Measurements from ENCODE around the gene NANOS2.

Gene NANOS2

GRCh38 chr19:45913874-45914830 lies at the start of gene NANOS2:
TSS of gene NANOS2 (minus strand) at chr19:45914778. CDS start at chr19:45914693, 85 bp downstream.
- no peak for DNase-seq

- no peak for DNase-seq
Observed at GRCh38 chr19:45962021-45962420, 47.4 kb upstream of the NANOS2 start.

- no peak for DNase-seq
Observed at GRCh38 chr19:45960595-45961235, 46.1 kb upstream of the NANOS2 start.

DNA sequence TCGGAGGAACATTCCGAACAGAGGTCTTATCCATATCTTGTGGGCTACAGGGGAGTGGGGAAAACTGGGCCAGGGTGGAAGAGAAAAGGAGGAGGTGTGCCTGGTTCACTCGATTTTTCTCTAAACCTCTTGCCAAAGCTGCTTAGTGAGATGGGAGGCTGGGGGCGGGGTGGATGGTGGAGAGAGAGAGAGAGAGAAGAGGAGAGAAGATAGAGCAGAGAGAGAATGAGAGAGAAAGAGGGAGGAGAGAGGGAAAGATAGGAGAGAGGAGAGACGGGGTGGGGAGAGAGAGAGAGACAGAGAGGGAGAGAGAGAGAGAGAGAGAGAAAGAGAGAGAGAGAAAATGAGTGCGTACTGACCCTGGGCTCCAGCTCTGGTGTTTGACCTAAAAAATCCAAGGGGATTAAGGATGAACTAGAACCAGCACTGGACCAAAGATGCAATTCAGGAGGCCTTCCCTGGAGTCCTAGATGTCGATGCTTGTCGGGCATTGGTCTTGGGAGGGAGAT lies 45.0 kb upstream of the NANOS2 start:
- no peak for DNase-seq

DNA sequence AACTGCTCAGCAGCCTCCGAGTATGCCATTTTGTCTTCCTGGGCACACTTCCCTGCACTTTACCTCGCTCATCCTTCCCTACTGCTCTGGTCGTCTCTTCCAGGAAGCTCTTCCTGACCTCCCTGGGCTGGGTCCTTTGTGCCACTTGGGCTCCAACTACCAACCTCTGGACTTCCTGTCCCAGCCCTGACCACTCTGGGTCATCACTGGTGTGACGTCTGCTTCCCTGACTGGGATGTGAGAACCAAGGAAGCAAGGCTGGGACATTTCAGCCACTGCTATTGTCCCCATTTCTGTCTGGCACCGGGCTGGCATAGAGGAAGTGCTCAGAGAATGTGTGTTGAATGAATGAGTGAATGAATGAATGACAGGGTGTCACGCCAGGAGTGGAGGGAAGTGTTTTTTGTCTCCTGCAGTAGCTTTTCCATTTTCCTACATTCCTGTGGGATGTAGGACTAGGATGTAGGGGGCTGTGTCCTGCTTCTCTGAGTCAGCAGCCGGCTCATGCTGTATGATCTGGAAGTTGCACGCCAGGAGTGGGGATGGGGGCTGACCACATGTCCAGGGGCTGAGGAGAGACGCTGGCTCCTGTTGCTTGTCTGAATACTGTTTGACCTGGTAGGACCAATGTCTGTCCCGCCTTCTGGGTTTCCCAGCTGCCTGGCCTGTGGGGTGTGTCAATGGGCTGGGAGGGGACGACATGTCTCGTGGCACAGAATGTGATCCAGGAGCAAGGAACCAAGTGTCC lies 44.4 kb upstream of the NANOS2 start:
- DNase-seq: no peak

DNA sequence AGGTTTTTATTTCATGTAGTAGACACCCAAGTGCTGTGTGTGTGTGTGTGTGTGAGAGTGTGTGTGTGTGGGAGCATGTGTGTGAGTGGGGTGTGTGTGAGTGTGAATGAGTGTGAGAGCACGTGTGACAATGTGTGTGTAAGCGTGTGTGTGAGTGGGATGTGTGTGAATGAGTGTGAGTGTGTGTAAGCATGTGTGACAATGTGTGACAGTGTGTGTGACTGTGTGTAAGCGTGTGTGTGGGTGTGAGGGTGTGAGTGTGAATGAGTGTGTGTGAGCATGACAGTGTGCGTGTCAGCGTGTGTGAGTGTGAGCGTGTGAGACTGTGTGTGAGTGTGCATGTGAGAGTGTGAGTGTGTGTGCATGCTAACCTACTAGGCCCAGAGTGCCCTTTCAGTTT lies 43.7 kb upstream of the NANOS2 start:
- DNase-seq: no peak

DNA sequence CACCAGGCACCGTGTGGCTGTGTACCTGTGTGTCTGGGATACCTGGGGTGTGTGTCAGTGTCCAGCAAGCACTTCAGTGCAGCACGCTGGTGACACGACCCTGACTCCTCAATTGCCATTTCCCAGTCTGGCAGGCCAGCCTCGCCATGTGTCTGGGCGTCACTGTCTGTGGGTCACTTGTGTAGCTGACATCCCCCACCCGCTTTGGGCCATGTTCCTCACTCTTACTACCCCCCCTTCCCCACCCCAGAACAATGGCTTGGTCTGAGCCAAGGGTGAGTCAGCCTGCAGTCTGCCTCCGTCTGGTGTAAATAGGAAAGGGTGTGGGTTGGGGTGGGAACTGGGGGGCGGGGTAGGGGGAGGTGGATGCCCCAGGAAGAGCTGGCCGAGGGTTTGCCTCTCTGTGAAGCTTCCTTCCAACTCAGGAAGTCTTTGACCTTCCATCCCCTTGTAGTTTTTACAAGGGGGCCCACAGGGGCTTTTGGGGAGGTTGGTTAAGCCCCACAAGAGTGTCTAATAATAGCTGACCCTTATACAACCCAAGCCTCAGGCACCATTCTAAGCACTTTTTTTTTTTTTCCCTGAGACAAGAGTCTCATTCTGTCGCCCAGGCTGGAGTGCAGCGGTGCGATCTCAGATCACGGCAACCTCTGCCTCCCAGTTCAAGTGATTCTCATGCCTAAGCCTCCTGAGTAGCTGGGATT lies 41.5 kb upstream of the NANOS2 start:
- no peak for DNase-seq

GRCh38 chr19:45954156-45954555 lies 39.6 kb upstream of the NANOS2 start:
- no peak for DNase-seq

DNA sequence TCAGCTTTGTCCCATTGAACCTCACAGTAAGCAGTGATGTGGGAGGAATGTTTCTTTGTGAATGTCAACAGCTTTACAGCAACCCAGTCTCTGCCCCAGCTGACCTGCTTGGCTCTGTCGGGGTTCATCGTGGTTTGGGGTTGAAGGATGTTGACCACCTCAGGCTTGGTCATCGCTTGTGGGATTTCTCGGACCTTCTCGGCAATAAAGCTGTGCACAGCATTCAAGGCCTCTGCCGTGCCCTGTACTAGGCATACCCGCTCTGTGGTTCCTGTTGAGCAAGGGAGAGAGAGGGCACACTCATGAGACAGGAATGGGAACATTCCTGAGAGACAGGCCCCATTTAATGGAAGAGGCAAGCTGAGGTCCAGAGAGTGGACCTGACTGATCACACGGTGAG lies 39.1 kb upstream of the NANOS2 start:
- DNase-seq: no peak

DNA sequence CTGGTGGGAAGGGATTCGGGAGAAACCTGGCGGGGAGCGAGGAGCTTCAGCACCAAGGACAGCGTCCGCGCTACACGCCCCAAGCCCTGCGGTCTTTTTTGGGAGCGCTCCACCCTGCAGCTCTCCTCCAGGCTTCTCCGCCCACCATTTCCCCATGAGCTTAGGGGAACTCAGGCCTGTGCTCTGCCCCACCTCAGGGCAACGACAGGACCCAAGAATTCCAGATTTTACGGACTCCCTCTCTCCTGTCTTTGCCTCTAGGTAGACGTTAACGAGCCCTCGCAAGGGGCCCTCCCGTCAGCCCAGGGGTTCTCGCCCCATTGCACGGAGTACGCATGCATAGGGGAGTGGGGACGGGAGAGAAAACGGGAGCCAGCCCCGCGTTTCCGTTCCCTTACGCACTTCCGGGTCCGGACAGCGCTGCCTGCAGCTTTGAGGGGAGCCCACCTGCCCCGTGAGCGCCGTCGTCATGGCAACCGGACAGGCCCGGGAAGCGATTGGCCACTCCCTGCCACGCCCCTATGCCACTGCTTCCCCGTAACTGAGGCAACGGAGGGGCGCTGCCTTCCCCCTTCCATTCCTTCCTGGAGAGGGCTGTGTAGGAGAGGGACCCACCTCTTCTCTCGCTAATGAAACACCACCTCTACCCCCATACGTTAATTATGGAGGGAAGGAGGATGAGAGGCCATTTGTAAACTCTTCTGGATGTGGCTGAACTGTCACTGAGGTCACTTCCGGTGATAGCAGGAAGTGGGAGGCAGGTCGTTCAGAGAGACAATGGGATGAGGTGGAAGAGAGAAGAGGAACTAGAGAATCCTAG lies 38.3 kb upstream of the NANOS2 start:
- peak; percentile 54 for DNase-seq

GRCh38 chr19:45952341-45952685 lies 37.7 kb upstream of the NANOS2 start:
- no peak for DNase-seq

- DNase-seq: no peak
Observed at GRCh38 chr19:45947926-45948325, 33.3 kb upstream of the NANOS2 start.

DNA sequence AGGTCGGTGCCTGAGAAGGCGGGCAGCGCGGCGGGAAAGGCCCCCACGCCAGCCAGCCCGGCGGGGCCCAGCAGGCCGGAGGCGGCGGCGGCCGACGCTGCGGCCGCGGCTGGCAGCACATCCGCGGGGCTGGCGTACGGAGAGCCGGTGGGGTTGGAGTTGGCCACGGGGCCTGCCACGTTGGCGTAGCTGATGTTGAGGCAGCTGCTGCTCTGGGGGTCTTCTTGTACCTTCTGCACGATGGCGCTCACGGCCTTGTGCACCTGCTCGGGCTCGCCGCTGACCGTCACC lies 25.9 kb upstream of the NANOS2 start:
- no peak for DNase-seq

DNA sequence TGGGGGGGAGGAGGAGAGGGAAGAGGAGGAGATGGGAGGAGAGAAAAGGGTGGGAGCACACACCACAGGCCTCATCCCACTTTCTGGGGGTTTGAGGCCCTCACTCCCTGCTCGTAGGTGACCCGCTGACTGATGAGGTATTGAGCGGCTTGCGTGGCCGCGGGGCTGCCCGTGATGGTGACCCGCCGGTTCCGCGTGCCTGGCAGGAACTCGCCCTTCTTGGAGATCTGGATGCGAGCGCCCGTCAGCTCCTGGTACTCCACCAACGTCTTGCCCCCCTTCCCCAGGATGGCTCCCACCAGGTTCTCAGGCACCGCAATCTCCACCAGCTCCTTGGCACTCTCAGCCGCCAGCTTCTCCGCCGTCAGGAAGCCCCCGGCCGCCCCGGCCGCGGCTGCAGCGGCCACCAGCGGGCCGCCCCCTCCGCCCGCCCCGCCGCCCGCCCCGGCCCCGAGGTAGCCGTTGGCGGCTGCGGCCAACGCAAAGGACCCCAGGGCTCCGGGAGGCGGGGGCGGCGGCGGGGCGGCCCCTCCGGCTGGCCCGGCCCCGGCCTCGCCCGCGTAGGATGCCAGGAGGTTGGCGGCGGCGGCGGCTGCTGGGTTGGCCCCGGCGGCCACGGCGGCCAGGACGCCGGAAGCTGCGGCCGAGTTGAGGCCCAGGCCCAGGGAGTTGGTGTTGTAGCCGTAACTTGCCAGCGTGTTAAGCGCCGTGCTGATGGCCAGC lies 25.4 kb upstream of the NANOS2 start:
- no peak for DNase-seq

DNA sequence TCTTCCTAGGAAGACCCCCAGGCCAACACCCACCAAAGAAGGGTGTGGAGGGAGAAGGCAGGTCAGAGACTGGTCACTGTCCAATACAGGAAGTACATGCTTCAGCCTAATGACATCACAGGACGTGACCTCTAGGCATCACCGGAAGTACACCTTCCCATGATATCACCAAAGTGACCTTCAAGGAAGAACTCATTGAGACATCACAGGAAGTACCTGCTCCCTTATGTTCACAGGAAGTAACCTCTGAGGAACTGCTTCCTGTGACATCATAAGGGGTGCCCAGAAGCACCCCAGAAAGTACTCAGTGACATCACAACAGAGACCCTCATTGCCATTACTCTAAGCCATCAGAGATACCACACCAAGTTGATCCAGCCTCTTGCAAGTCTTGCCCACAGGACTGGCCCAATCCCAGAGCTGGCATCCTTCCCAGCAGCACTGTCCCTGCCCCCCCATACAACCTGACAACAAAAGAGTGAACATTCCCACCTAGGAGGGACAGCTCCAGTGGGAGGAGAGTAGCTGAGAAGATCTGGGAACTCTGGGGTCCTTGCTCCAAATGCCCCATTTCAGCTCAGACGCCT lies 24.2 kb upstream of the NANOS2 start:
- DNase-seq: no peak

DNA sequence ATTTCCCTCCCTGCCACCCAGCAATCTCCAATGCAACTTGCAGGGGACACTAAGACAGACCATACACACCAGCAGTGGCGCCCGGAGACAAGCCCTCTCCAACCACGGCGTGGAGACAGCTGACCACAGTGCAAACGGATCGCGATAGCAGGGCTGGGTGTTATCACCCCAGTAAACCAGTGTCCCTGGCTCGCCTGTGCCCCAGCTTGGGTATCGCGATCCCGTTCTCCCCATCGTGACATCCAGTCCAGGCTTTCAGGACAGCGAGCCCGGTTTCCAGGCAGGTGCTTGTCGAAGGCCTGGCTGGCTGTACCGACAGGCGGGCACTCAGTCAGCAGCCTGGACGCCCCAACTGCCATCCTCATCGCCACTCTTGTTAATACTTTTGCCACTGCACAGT lies 20.7 kb upstream of the NANOS2 start:
- DNase-seq: no peak

DNA sequence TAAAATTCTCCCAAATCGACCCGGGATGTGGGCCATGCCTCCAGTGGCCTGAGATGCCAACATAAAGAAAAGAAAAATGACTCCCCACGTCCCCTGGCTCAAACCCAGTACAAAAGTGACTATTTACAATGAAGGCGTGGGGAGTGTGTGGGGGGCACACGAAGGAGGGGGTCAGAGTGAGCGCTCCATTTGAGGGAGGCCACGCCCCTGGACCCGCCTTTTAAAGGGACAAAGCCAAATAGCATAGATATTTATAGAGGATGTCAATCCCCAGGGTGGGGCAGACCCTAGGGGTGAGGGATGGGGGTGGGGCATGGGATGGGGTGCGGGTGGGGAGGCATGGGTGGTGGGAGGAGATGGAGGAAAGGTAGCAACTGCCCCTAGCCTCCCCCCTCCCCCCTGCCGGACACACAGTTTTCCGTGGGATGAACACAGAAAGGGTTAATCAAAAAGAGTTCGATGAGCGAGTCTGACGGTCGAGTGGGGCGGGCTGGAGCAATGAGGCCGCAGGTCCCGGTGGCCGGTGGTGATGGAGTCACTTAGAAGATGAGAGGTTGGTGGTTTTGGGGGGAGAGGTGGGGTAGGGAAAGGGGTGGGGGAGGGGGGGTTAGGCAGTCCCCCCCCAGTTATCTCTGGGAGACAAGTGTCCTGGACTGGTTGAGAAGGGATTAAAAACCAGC lies 20.1 kb upstream of the NANOS2 start:
- no peak for DNase-seq

GRCh38 chr19:45933759-45934158 lies 19.2 kb upstream of the NANOS2 start:
- no peak for DNase-seq

- DNase-seq: no peak
Observed at GRCh38 chr19:45931055-45931454, 16.5 kb upstream of the NANOS2 start.

DNA sequence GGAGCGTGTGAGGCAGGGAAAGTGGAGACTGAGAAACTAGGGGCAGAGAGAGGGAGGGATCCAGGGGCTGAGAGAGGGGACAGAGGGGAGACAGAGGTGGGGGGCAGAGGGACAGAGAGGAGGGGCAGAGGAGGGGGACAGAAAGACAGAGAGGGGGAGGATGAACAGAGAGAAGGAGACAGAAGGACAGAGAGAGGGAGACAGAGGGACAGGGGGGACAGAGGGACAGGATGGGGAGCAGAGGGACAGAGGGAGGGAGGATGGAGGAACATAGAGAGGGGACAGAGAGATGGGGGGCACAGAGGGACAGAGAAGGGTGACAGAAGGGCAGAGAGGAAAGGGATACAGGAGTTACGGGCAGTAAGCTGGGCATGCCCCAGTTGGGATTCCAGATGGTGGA lies 14.7 kb upstream of the NANOS2 start:
- DNase-seq: no peak

Measured in activated T-cell treated with anti-CD3 and anti-CD28 coated beads, Interleukin-2, amount 50 U/mL, for 1 hour (primary cell).